HEK293 (cell line): ENCODE measurements around the gene TPI1.

Source experiments
- CTCF ChIP-seq: fragments of 450-650 bp; formaldehyde crosslinking; IDR thresholded peaks from 2 replicates; pipeline ENCODE4 v1.5.1; 2016; ENCODE audit warnings: missing biosample characterization, missing genetic modification characterization
- KLF8 ChIP-seq: fragments of 450-650 bp; formaldehyde crosslinking; IDR thresholded peaks from 2 replicates; pipeline ENCODE4 v1.5.1; 2016; ENCODE audit warnings: missing biosample characterization, missing genetic modification characterization
- PRDM2 ChIP-seq: fragments of 450-650 bp; formaldehyde crosslinking; IDR thresholded peaks from 2 replicates; pipeline ENCODE4 v1.5.1; 2016; ENCODE audit warnings: missing biosample characterization, missing genetic modification characterization, borderline replicate concordance
- PRDM4 ChIP-seq: fragments of 450-650 bp; formaldehyde crosslinking; IDR thresholded peaks from 2 replicates; pipeline ENCODE4 v1.5.1; 2017; ENCODE audit warnings: missing biosample characterization, missing genetic modification characterization
- RBAK ChIP-seq: fragments of 450-650 bp; formaldehyde crosslinking; IDR thresholded peaks from 2 replicates; pipeline ENCODE4 v1.5.1; 2016; ENCODE audit warnings: missing biosample characterization, missing genetic modification characterization
- ZBTB26 ChIP-seq: fragments of 450-650 bp; formaldehyde crosslinking; optimal IDR thresholded peaks from 2 replicates; pipeline ENCODE3; 2016; ENCODE audit warnings: missing biosample characterization, mild to moderate bottlenecking, missing genetic modification characterization
- ZBTB6 ChIP-seq: fragments of 450-650 bp; formaldehyde crosslinking; IDR thresholded peaks from 2 replicates; pipeline ENCODE4 v1.5.1; 2017; ENCODE audit warnings: missing biosample characterization, missing genetic modification characterization
- ZNF26 ChIP-seq: fragments of 450-650 bp; formaldehyde crosslinking; IDR thresholded peaks from 2 replicates; pipeline ENCODE4 v1.5.1; 2016; ENCODE audit warnings: missing biosample characterization, missing genetic modification characterization
- ZNF449 ChIP-seq: fragments of 450-650 bp; formaldehyde crosslinking; IDR thresholded peaks from 2 replicates; pipeline ENCODE4 v1.5.1; 2017; ENCODE audit warnings: missing biosample characterization, mild to moderate bottlenecking, missing genetic modification characterization, moderate library complexity
- ZNF580 ChIP-seq: fragments of 450-650 bp; formaldehyde crosslinking; IDR thresholded peaks from 2 replicates; pipeline ENCODE4 v1.5.1; 2016; ENCODE audit warnings: missing biosample characterization, missing genetic modification characterization
- ZNF610 ChIP-seq: fragments of 450-650 bp; formaldehyde crosslinking; IDR thresholded peaks from 2 replicates; pipeline ENCODE4 v1.5.1; 2016; ENCODE audit warnings: missing biosample characterization, missing genetic modification characterization, borderline replicate concordance
- ZNF692 ChIP-seq: fragments of 450-650 bp; formaldehyde crosslinking; IDR thresholded peaks from 2 replicates; pipeline ENCODE4 v1.5.1; 2016; ENCODE audit warnings: missing biosample characterization, missing genetic modification characterization
- ZNF785 ChIP-seq: fragments of 450-650 bp; formaldehyde crosslinking; IDR thresholded peaks from 2 replicates; pipeline ENCODE4 v1.5.1; 2016; ENCODE audit warnings: missing biosample characterization, missing genetic modification characterization
- ZNF792 ChIP-seq: fragments of 450-650 bp; formaldehyde crosslinking; IDR thresholded peaks from 2 replicates; pipeline ENCODE4 v1.5.1; 2016; ENCODE audit warnings: missing biosample characterization, missing genetic modification characterization
- ZSCAN18 ChIP-seq: fragments of 450-650 bp; formaldehyde crosslinking; IDR thresholded peaks from 2 replicates; pipeline ENCODE4 v1.5.1; 2016; ENCODE audit warnings: missing biosample characterization, missing genetic modification characterization

TPI1 gene

GRCh38 chr12:6867413-6868210 is at the start of gene TPI1 (continued):
- TF ChIP-seq CTCF (tag by site-specific recombination), result peak; percentile 10; the same call in 1 of the 2 replicates
- TF ChIP-seq ZNF26 (tag by site-specific recombination), result no peak
- TF ChIP-seq ZNF785, result no peak
- TF ChIP-seq RBAK (tag by site-specific recombination), result no peak
- TF ChIP-seq ZSCAN18, result no peak
- no peak for TF ChIP-seq ZNF792 (tag by site-specific recombination)
- no peak for TF ChIP-seq ZNF449 (tag by site-specific recombination)
- TF ChIP-seq ZBTB6 (tag by site-specific recombination), result peak; percentile 95
- TF ChIP-seq ZNF692 (tag by site-specific recombination), result peak; percentile 24; the same call in 1 of the 2 replicates
- TF ChIP-seq ZNF610 (tag by site-specific recombination), result no peak
- TF ChIP-seq ZBTB26 (tag by site-specific recombination), result peak; percentile 90
- TF ChIP-seq KLF8 (tag by site-specific recombination), result no peak; the same call in none of the 2 replicates
- TF ChIP-seq PRDM4 (tag by site-specific recombination), result no peak
- TF ChIP-seq PRDM2 (tag by site-specific recombination), result no peak
- TF ChIP-seq ZNF580 (tag by site-specific recombination), result no peak
